Choroid plexus epithelial cell (primary cell): Measurements from ENCODE around the gene HOXA5.

Experiments
- DNase-seq: peaks from one replicate; pipeline ENCODE4 v3.0.0-alpha.2; 2010; ENCODE audit warnings: low read depth
- H3K4me3 ChIP-seq: 2 replicates; pipeline ENCODE4 v1.5.1; 2011; ENCODE audit warnings: low read depth, mild to moderate bottlenecking, control low read depth, low read length, moderate library complexity
- CTCF ChIP-seq: conservative IDR thresholded peaks from 2 replicates; pipeline ENCODE4 v1.5.1; 2011; ENCODE audit warnings: low read depth, mild to moderate bottlenecking, control low read depth, inconsistent platforms, low read length, moderate library complexity

HOXA5 gene

DNA sequence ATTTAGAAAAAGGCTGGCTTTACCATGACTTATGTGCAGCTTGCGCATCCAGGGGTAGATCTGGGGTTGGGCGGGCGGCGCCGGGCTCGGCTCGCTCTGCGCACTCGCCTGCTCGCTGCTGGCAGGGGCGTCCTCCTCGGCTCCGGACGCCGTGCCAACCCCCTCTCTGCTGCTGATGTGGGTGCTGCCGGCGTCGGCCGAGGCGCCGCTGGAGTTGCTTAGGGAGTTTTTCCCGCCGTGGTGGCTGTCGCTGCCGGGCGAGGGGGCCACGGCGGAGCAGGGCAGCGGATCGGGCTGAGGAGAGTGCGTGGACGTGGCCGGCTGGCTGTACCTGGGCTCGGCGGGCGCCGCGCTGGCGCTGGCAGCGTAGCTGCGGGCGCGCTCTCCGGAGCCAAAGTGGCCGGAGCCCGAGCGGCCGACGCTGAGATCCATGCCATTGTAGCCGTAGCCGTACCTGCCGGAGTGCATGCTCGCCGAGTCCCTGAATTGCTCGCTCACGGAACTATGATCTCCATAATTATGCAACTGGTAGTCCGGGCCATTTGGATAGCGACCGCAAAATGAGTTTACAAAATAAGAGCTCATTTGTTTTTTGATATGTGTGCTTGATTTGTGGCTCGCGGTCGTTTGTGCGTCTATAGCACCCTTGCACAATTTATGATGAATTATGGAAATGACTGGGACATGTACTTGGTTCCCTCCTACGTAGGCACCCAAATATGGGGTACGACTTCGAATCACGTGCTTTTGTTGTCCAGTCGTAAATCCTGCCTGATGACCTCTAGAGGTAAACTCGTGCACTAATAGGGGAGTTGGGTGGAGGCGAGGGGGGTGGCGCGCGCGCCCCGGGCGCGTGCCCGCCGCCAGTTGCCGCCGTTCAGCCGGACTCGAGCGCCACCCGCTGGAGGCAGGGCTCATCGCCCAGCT, at the start of gene HOXA5:
Gene HOXA5 (minus strand): TSS at position 659 of the 927 bp plus-strand sequence. CDS start 74 bp downstream, at position 585.
- no peak for TF ChIP-seq CTCF
- DNase-seq = peak; percentile 27
- H3K4me3 ChIP-seq = no peak within 1 kb of the TSS

DNA sequence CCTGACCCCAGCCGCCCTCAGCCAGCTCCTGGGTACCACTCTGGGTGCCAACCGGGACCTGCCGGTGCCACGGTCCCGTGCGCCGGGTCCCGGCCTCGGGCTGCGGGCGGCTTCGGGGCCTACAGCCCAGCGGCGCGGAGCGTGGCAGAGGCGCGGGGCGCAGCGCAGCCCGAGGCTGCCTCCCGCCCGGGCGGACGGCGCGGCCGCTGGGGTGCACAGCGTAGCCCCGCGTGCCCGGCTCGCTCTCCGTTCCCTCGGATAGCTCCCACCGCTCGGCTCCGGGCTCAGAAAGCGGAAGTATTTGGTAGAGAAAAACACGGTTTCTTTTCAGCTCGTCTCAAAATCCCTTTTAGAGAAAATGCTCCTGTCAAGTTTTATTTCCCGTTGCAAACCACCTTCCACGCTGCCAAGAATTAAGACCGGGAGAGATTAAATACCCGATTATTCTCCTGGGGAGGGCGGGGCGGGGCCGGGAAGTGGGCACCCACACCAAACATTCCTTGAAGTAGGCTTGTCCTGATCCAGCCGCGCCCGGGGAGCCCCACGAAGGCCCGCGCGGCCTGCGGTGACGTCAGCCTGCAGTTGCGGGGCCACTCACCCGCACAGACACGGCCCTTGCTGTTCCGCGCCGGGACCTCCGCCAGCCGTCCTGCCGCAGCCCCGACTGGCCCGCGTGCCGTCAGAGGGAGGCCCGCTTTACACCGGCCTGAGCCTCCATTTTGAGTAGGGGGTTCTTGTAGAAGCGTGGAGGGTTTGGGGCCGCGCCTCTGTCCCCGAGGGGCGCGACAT, 49.3 kb upstream of the HOXA5 start:
- TF ChIP-seq CTCF = no peak
- no peak for DNase-seq
- H3K4me3 ChIP-seq = peak overlapping the region; percentile 17

GRCh38 chr7:27191833-27192545, 48.5 kb upstream of the HOXA5 start:
- TF ChIP-seq CTCF = no peak
- H3K4me3 ChIP-seq = no peak overlapping the region
- DNase-seq = no peak

DNA sequence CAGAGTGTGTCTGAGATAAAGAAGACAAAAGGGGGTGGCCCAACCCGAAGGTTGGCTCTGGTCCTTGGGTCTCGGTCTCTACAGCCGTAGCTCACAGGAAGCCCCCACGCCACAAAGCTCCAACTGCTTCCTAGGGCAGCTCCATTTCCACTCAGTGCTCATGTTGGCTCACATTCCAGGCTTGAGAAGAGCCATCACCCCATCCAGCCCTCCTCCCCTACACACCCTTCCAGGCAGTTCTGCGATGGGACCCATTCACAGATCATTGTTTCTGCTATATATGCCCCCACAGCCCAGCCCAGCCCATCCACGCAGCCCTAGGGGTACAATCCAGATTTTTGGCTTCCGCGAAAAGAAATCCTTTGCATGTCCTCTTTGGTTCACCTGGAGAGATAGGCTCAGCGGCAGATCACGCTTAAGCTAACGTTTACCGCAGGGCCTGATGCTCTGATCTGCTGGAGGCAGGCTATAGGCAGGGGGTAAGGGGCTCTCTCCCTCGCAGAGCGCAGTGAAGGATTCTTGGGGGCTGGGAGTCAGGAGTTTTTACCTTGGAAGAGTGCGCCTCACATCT, 47.8 kb upstream of the HOXA5 start:
- no peak overlapping the region for H3K4me3 ChIP-seq
- no peak for TF ChIP-seq CTCF
- DNase-seq = no peak

GRCh38 chr7:27189997-27190748, 46.7 kb upstream of the HOXA5 start:
- no peak overlapping the region for H3K4me3 ChIP-seq
- TF ChIP-seq CTCF = no peak
- DNase-seq = no peak
